ENCODE measurements around the gene CASP3.

DNA sequence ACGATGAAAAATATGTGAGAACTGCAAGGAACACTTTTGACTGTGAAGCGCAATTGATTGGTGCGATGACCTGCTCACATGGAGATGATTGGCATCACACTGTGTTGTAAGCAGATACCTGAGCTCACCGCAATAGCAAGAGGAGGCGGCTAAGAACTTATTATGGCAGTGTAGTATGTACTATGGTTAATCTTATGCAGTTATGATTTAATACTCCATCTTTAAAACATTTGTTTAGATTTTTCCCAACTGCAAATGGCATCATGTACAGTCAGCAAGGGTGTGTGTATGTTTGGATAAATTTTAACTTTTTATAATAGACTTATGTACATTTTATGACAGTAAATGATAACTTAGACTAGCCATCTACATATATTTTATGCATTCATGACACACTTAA is 25.8 kb upstream of the CASP3 start:
- TF ChIP-seq, protein P1, sequence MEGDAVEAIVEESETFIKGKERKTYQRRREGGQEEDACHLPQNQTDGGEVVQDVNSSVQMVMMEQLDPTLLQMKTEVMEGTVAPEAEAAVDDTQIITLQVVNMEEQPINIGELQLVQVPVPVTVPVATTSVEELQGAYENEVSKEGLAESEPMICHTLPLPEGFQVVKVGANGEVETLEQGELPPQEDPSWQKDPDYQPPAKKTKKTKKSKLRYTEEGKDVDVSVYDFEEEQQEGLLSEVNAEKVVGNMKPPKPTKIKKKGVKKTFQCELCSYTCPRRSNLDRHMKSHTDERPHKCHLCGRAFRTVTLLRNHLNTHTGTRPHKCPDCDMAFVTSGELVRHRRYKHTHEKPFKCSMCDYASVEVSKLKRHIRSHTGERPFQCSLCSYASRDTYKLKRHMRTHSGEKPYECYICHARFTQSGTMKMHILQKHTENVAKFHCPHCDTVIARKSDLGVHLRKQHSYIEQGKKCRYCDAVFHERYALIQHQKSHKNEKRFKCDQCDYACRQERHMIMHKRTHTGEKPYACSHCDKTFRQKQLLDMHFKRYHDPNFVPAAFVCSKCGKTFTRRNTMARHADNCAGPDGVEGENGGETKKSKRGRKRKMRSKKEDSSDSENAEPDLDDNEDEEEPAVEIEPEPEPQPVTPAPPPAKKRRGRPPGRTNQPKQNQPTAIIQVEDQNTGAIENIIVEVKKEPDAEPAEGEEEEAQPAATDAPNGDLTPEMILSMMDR (IDR thresholded peaks at IDR 0.05; ENCODE audit: poor library complexity): no peak
- no peak for TF ChIP-seq EZH2 (IDR thresholded peaks at IDR 0.05; ENCODE audit: borderline replicate concordance)

Data from hepatocyte (in vitro differentiated cells).